ACC112 (cell line): Measurements from ENCODE around the gene RPL6.
"Not testable (repeated sequence)": the region's sequence is repeated elsewhere in the genome, so short reads cannot be mapped to it uniquely, and the experiment has no call there.

Experiments used
- H2AFZ ChIP-seq: fragments of 200-600 bp; sonication (generic); one replicate; pipeline ENCODE4 v1.6.0; 2017; ENCODE audit warnings: antibody characterized with exemption, low read length; ENCODE audit not compliant: unreplicated experiment
- H3K27ac ChIP-seq: fragments of 200-600 bp; sonication (generic); 2 replicates; pipeline ENCODE4 v1.5.1; 2014; ENCODE audit warnings: low read depth, mild to moderate bottlenecking, antibody characterized with exemption, low read length, moderate library complexity
- H3K27me3 ChIP-seq: fragments of 200-600 bp; sonication (generic); 2 replicates; pipeline ENCODE4 v1.6.1; 2014; ENCODE audit warnings: mild to moderate bottlenecking, antibody characterized with exemption, low read length, moderate library complexity, mixed read lengths; ENCODE audit not compliant: insufficient read depth
- H3K36me3 ChIP-seq: fragments of 200-600 bp; sonication (generic); 2 replicates; pipeline ENCODE4 v1.6.1; 2016; ENCODE audit warnings: mild to moderate bottlenecking, antibody characterized with exemption, low read length, moderate library complexity, mixed read lengths; ENCODE audit not compliant: insufficient read depth
- H3K4me1 ChIP-seq: fragments of 200-600 bp; sonication (generic); one replicate; pipeline ENCODE4 v1.6.1; 2016; ENCODE audit warnings: low read length, mixed read lengths; ENCODE audit not compliant: insufficient read depth, unreplicated experiment, control insufficient read depth
- H3K4me3 ChIP-seq: fragments of 200-600 bp; sonication (generic); 2 replicates; pipeline ENCODE4 v1.5.1; 2014; ENCODE audit warnings: mild to moderate bottlenecking, low read depth, low read length
- H3K79me2 ChIP-seq: fragments of 200-600 bp; sonication (generic); one replicate; pipeline ENCODE4 v1.6.0; 2016; ENCODE audit warnings: low read length; ENCODE audit not compliant: control insufficient read depth, unreplicated experiment, insufficient read depth

Gene RPL6

DNA sequence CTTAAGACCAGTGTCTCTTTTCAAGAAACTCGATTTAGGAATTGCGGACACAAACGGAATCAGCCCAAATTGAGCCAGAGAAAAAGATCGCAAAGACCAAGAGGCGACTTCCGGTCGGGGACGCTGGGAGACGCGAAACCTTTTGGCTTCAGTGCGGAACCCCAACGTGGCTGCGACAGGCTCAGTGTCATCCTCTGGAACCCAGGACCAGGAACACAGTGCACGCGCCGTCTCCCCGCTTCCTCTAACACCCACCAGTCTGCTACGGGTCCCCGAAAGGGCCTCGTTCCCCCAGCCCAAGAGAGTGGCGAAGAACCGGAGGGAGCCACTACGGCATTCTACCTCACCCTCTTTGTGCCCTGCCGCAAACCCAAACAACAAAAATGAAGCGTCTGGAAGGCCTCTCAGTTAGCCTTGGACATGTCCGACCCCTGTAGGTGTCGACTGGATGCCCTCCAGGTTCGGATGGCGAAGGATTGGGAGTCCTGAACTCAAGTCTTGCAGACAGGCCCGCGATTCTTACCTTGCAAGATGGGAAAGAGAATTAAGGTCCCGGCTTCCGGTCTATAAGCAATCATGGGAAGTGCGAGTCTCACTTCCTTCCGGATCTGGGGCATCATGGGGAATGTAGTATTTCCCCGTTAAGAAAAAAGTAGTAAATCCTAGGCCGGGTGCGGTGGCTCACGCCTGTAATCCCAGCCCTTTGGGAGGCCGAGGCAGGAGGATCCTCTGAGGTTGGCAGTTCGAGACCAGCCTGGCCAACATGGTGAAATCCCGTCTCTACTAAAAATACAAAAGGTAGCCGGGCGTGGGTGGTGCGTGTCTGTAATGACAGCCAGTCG, at the start of gene RPL6:
Gene RPL6 (minus strand): TSS at position 542 of the 842 bp plus-strand sequence. CDS start 949 bp downstream, outside the sequence.
- Histone ChIP-seq H3K36me3 (peaks cover 36% of the 10 kb centered on the region), H3K27me3 (no peaks in the 10 kb centered on the region), H3K4me3 (peak within 1 kb of the TSS; percentile 88), H3K79me2 (peaks cover 33% of the 10 kb centered on the region), H3K4me1 (peaks cover 23% of the 10 kb centered on the region), H3K27ac (peak within 1 kb of the TSS; percentile 76), H2AFZ (peak within 1 kb of the TSS; percentile 45)

- H2AFZ ChIP-seq = no peak overlapping the region
- no peaks in the 10 kb centered on the region for H3K27me3 ChIP-seq
- H3K27ac ChIP-seq = no peak overlapping the region
- no peaks in the 10 kb centered on the region for H3K4me1 ChIP-seq
- H3K4me3 ChIP-seq = no peak overlapping the region
- H3K79me2 ChIP-seq = no peaks in the 10 kb centered on the region
- H3K36me3 ChIP-seq = peaks cover 6% of the 10 kb centered on the region; the same call in 1 of the 2 replicates
These were observed 49.3 kb upstream of the RPL6 start for GRCh38 chr12:112458751-112459150.

DNA sequence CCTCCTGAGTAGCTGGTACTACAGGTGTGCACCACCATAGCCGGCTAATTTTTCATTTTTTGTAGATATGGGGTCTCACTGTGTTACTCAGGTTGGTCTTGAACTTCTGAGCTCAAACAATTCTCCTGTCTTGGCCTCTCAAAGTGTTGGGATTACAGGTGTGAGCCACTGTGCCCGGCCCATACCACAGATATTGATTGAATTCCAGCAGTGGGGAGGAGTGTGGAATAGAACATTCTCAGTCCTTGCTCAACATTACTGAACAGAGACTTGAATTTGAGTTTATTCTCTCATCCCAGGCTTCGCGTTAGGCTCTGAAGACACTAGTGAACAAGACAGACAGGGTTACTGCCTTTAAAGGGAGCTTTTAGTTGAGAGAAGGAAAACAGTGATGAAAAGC, 48.9 kb upstream of the RPL6 start:
- Histone ChIP-seq H3K4me3 (no peak overlapping the region), H3K36me3 (peaks cover 6% of the 10 kb centered on the region; the same call in 1 of the 2 replicates), H2AFZ (no peak overlapping the region), H3K4me1 (no peaks in the 10 kb centered on the region), H3K27me3 (no peaks in the 10 kb centered on the region), H3K27ac (no peak overlapping the region), H3K79me2 (no peaks in the 10 kb centered on the region)

DNA sequence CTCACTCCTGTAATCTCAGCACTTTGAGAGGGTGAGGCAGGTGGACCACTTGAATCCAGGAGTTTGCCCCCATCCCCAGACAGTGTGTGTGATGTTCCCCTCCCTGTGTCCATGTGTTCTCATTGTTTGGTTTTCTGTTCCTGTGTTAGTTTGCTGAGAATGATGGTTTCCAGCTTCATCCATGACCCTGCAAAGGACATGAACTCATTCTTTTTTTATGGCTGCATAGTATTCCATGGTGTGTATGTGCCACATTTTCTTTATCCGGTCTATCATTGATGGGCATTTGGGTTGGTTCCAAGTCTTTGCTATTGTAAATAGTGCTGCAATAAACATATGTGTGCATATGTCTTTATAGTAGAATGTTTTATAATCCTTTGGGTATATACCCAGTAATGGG, 47.7 kb upstream of the RPL6 start:
- not testable (repeated sequence) for H3K27me3 ChIP-seq, H3K27ac ChIP-seq, H3K4me1 ChIP-seq, H2AFZ ChIP-seq, H3K79me2 ChIP-seq, H3K36me3 ChIP-seq, H3K4me3 ChIP-seq

- peaks cover 6% of the 10 kb centered on the region; the same call in 1 of the 2 replicates for H3K36me3 ChIP-seq
- H3K27me3 ChIP-seq = no peaks in the 10 kb centered on the region
- H3K4me3 ChIP-seq = no peak overlapping the region
- no peaks in the 10 kb centered on the region for H3K79me2 ChIP-seq
- H3K4me1 ChIP-seq = no peaks in the 10 kb centered on the region
- no peak overlapping the region for H2AFZ ChIP-seq
- H3K27ac ChIP-seq = no peak overlapping the region
These were observed 46.6 kb upstream of the RPL6 start for GRCh38 chr12:112456029-112456428.

DNA sequence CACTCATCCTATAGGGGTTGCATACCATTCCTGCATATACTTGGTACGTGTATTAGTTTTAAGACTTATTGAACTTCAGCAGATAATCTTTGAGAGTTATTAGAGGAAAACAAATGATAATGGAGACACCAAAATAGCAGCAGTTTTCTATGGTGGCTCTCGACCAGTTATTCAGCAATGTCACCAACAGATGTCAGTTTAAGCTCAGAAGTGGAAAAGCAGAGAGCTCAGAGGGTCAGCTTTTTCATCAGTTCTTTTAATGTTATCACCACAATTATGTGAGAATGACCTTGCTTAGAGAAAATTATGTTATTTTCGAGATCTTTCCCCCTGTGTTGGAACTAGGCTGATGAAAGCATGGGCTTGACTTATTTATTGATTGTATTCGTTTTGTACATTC, 41.3 kb upstream of the RPL6 start:
- Histone ChIP-seq H3K79me2 (no peaks in the 10 kb centered on the region), H3K4me3 (no peak overlapping the region), H3K36me3 (peaks cover 12% of the 10 kb centered on the region), H3K27ac (no peak overlapping the region), H2AFZ (no peak overlapping the region), H3K4me1 (peaks cover 4% of the 10 kb centered on the region), H3K27me3 (no peaks in the 10 kb centered on the region)

- H3K27me3 ChIP-seq, H3K79me2 ChIP-seq, H3K4me1 ChIP-seq, H2AFZ ChIP-seq, H3K36me3 ChIP-seq, H3K27ac ChIP-seq, H3K4me3 ChIP-seq: not testable (repeated sequence)
These were observed 38.8 kb upstream of the RPL6 start for GRCh38 chr12:112448165-112448564.

GRCh38 chr12:112447106-112447505, 37.7 kb upstream of the RPL6 start:
- Histone ChIP-seq H3K4me3 (no peak overlapping the region), H3K36me3 (peaks cover 7% of the 10 kb centered on the region), H2AFZ (no peak overlapping the region)

DNA sequence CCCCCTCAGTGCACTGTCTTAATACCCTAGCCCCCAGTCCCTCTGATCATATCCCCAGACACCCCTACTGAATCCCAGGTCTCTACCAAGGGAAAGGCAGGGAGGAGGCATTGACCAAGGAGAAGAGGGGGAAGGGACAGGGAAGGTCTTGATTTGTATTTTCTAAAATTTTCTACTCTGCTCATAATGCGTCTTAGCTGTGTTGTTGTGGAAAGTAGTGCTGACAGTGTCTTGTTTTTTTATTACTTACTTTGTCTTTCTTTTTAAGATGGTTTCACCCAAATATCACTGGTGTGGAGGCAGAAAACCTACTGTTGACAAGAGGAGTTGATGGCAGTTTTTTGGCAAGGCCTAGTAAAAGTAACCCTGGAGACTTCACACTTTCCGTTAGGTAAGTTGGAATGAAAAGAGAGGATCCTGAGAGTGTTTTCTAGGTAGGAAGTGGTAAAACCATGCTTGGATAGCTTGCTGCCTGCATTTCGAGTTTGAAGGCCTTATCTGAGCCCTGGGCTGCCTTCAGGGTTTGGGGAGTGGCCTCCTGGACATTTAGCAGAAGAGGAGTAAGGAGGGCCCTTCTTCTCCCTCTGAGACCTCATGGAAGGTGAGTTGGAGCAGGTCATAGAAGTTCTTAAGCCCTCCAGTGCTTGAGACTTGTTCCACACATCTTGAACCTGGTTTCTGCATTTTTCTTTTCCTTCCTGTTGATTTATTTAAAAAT, 36.8 kb upstream of the RPL6 start:
- H3K27me3 ChIP-seq = no peaks in the 10 kb centered on the region
- peaks cover 7% of the 10 kb centered on the region for H3K79me2 ChIP-seq
- no peak overlapping the region for H2AFZ ChIP-seq
- no peak overlapping the region for H3K4me3 ChIP-seq
- no peak overlapping the region for H3K27ac ChIP-seq
- H3K36me3 ChIP-seq = peaks cover 7% of the 10 kb centered on the region
- H3K4me1 ChIP-seq = peaks cover 4% of the 10 kb centered on the region

More at GRCh38 chr12:112447106-112447505, 37.7 kb upstream of the RPL6 start:
- Histone ChIP-seq H3K4me1 (peaks cover 4% of the 10 kb centered on the region), H3K27me3 (no peaks in the 10 kb centered on the region), H3K27ac (no peak overlapping the region), H3K79me2 (peaks cover 7% of the 10 kb centered on the region)

- Histone ChIP-seq H3K27ac (no peak overlapping the region), H2AFZ (no peak overlapping the region), H3K4me3 (no peak overlapping the region), H3K27me3 (no peaks in the 10 kb centered on the region), H3K4me1 (peaks cover 4% of the 10 kb centered on the region), H3K36me3 (no peaks in the 10 kb centered on the region), H3K79me2 (peaks cover 18% of the 10 kb centered on the region)
These were observed 34.5 kb upstream of the RPL6 start for GRCh38 chr12:112443916-112444315.

GRCh38 chr12:112440653-112441052, 31.2 kb upstream of the RPL6 start:
- H2AFZ ChIP-seq, H3K36me3 ChIP-seq, H3K27me3 ChIP-seq, H3K4me1 ChIP-seq, H3K27ac ChIP-seq, H3K4me3 ChIP-seq: not testable (repeated sequence)
- H3K79me2 ChIP-seq = peaks cover 41% of the 10 kb centered on the region
